Stimulated activated CD4-positive, alpha-beta T cell treated with anti-CD3 and anti-CD28 coated beads, TNF-alpha, amount 100 ng/mL, for 1 hour (primary cell): ENCODE data around the gene ARHGAP31.
"Not testable (repeated sequence)": the region's sequence is repeated elsewhere in the genome, so short reads cannot be mapped to it uniquely, and the experiment has no call there.

Experiments
- DNase-seq, 3 donors: peaks; one replicate each; pipeline ENCODE4 v3.0.0-alpha.2; 2020; ENCODE audit warnings: low read depth in 3 of 3, low spot score in 1 of 3

Gene ARHGAP31

GRCh38 chr3:119294696-119295671, 801 bp downstream of the ARHGAP31 start:
- DNase-seq: peak in 2 of 3 donors; percentile 27 to 37

GRCh38 chr3:119295816-119296726, 1.9 kb downstream of the ARHGAP31 start:
- DNase-seq: no peak

GRCh38 chr3:119296727-119297122, 2.5 kb downstream of the ARHGAP31 start:
- DNase-seq: no peak

GRCh38 chr3:119297169-119297568, 3.0 kb downstream of the ARHGAP31 start:
- DNase-seq: no peak

GRCh38 chr3:119298565-119298941, 4.4 kb downstream of the ARHGAP31 start:
- DNase-seq: no peak

GRCh38 chr3:119300991-119301391, 6.8 kb downstream of the ARHGAP31 start:
- DNase-seq: no peak

GRCh38 chr3:119301662-119302061, 7.5 kb downstream of the ARHGAP31 start:
- DNase-seq: no peak

- no peak for DNase-seq
Observed at GRCh38 chr3:119302697-119303551, 8.7 kb downstream of the ARHGAP31 start.

- no peak for DNase-seq
Observed at GRCh38 chr3:119304201-119304713, 10.1 kb downstream of the ARHGAP31 start.

GRCh38 chr3:119305286-119305685, 11.1 kb downstream of the ARHGAP31 start:
- DNase-seq: no peak

- DNase-seq: not testable (repeated sequence)
Observed at GRCh38 chr3:119306378-119306777, 12.2 kb downstream of the ARHGAP31 start.

GRCh38 chr3:119308355-119308754, 14.2 kb downstream of the ARHGAP31 start:
- no peak for DNase-seq

GRCh38 chr3:119309591-119309990, 15.4 kb downstream of the ARHGAP31 start:
- no peak for DNase-seq

GRCh38 chr3:119310071-119310470, 15.9 kb downstream of the ARHGAP31 start:
- DNase-seq: no peak

GRCh38 chr3:119311081-119311925, 17.1 kb downstream of the ARHGAP31 start:
- no peak for DNase-seq

GRCh38 chr3:119313461-119313860, 19.3 kb downstream of the ARHGAP31 start:
- DNase-seq: no peak

- DNase-seq: no peak
Observed at GRCh38 chr3:119314821-119315220, 20.6 kb downstream of the ARHGAP31 start.

GRCh38 chr3:119315600-119316312, 21.6 kb downstream of the ARHGAP31 start:
- DNase-seq: no peak

GRCh38 chr3:119316313-119316670, 22.1 kb downstream of the ARHGAP31 start:
- no peak for DNase-seq
